Hepatocyte (in vitro differentiated cells): ENCODE measurements around the gene MED4.

Experiments
- CTCF ChIP-seq: fragments of 200-600 bp; sonication (generic); IDR thresholded peaks from 2 replicates; pipeline ENCODE4 v1.5.1; 2016; ENCODE audit warnings: antibody characterized with exemption, mild to moderate bottlenecking; ENCODE audit not compliant: poor library complexity
- EZH2 ChIP-seq: fragments of 200-600 bp; sonication (generic); IDR thresholded peaks from 2 replicates; pipeline ENCODE4 v1.6.1; 2016; ENCODE audit warnings: antibody characterized with exemption, mild to moderate bottlenecking, borderline replicate concordance
- EZH2phosphoT487 ChIP-seq: fragments of 200-600 bp; sonication (generic); IDR thresholded peaks from one replicate; pipeline ENCODE4 v1.6.1; 2018; ENCODE audit warnings: antibody characterized with exemption, mild to moderate bottlenecking, low read depth, moderate library complexity; ENCODE audit not compliant: unreplicated experiment, severe bottlenecking

GRCh38 chr13:48029859-48030258 lies 65.0 kb downstream of the MED4 start:
- TF ChIP-seq CTCF (no peak), EZH2 (no peak), EZH2phosphoT487 (no peak)
